HepG2 (cell line): ENCODE measurements around the gene SBK1. TPM values are rescaled to one million over a fixed set of nuclear protein-coding genes. Genes with fewer than 3 reads are reported as not detected.

Experiments used
- BORCS8-MEF2B ChIP-seq: sonication (generic); formaldehyde crosslinking; IDR thresholded peaks from 2 replicates; pipeline ENCODE4 v1.8.0; 2022; ENCODE audit warnings: mild to moderate bottlenecking, missing genetic modification reagents
- FOXC1 ChIP-seq: sonication (generic); formaldehyde crosslinking; IDR thresholded peaks from 2 replicates; pipeline ENCODE4 v1.8.0; 2022; ENCODE audit warnings: mild to moderate bottlenecking, missing genetic modification reagents, borderline replicate concordance
- HNF1B ChIP-seq: sonication (generic); formaldehyde crosslinking; IDR thresholded peaks from 2 replicates; pipeline ENCODE4 v1.5.1; 2020; ENCODE audit warnings: mild to moderate bottlenecking, moderate library complexity, missing genetic modification reagents
- HOXA3 ChIP-seq: sonication (generic); formaldehyde crosslinking; IDR thresholded peaks from 2 replicates; pipeline ENCODE4 v1.5.0; 2020; ENCODE audit warnings: missing genetic modification reagents
- MBNL3 ChIP-seq: fragments of 250-450 bp; sonication (Bioruptor Pico); conservative IDR thresholded peaks from 2 replicates; pipeline ENCODE4 v1.8.0; 2022; ENCODE audit warnings: mild to moderate bottlenecking, inconsistent platforms
- MED8 ChIP-seq: sonication (generic); formaldehyde crosslinking; IDR thresholded peaks from 2 replicates; pipeline ENCODE4 v1.8.1; 2023; ENCODE audit warnings: mild to moderate bottlenecking, missing genetic modification reagents; ENCODE audit not compliant: insufficient replicate concordance
- NONO ChIP-seq, 2 experiments: fragments of 450-650 bp in 1 of 2; sonication (generic) in 1 of 2; formaldehyde crosslinking in 1 of 2; IDR thresholded peaks in 1 of 2; conservative IDR thresholded peaks in 1 of 2; 2 replicates each; pipeline versions ENCODE4 v1.6.1 to v1.8.0; 2017 to 2022; ENCODE audit warnings: mild to moderate bottlenecking in 1 of 2, missing genetic modification reagents in 1 of 2, moderate library complexity in 1 of 2
- TGIF2 ChIP-seq: IDR thresholded peaks from 2 replicates; pipeline ENCODE4 v1.6.1; 2016; ENCODE audit warnings: control low read depth, missing compliant biosample characterization
- THAP9 ChIP-seq: sonication (generic); formaldehyde crosslinking; IDR thresholded peaks from 2 replicates; pipeline ENCODE4; 2020; ENCODE audit warnings: missing genetic modification reagents, mild to moderate bottlenecking, borderline replicate concordance
- ZFAT ChIP-seq: sonication (generic); formaldehyde crosslinking; conservative IDR thresholded peaks from 2 replicates; pipeline ENCODE4 v1.8.1; 2023; ENCODE audit warnings: missing genetic modification reagents, inconsistent platforms
- ZFP90 ChIP-seq: sonication (generic); formaldehyde crosslinking; IDR thresholded peaks from 2 replicates; pipeline ENCODE4 v1.8.0; 2022; ENCODE audit warnings: missing genetic modification reagents, mild to moderate bottlenecking, inconsistent platforms, borderline replicate concordance
- ZNF225 ChIP-seq: sonication (generic); formaldehyde crosslinking; IDR thresholded peaks from 2 replicates; pipeline ENCODE4 v1.4.0; 2020; ENCODE audit warnings: mild to moderate bottlenecking, missing genetic modification reagents
- ZNF468 ChIP-seq: sonication (generic); formaldehyde crosslinking; IDR thresholded peaks from 2 replicates; pipeline ENCODE4 v1.8.0; 2022; ENCODE audit warnings: mild to moderate bottlenecking, moderate library complexity, missing genetic modification reagents
- ZNF549 ChIP-seq: sonication (generic); formaldehyde crosslinking; IDR thresholded peaks from 2 replicates; pipeline ENCODE4 v1.5.0; 2020; ENCODE audit warnings: missing genetic modification reagents
- ZNF598 ChIP-seq: sonication (generic); formaldehyde crosslinking; IDR thresholded peaks from 2 replicates; pipeline ENCODE4 v1.5.1; 2020; ENCODE audit warnings: mild to moderate bottlenecking, missing genetic modification reagents, borderline replicate concordance
- ZNF800 ChIP-seq: sonication (generic); formaldehyde crosslinking; IDR thresholded peaks from 2 replicates; pipeline ENCODE4 v1.4.0; 2020; ENCODE audit warnings: missing genetic modification reagents
- ZZZ3 ChIP-seq: sonication (generic); formaldehyde crosslinking; IDR thresholded peaks from 2 replicates; pipeline ENCODE4 v1.4.0; 2020; ENCODE audit warnings: missing genetic modification reagents, mild to moderate bottlenecking, borderline replicate concordance
- polyA plus RNA-seq, 8 experiments: library from polyadenylated mRNA; depleted of rRNA in 3 of 8; stranded (reverse) in 7 of 8; unstranded in 1 of 8; fragments of >200 nt; fragmentation: Illumina TruSeq in 4 of 8; extraction: Trizol in 4 of 8; gene quantifications; 2 replicates each; pipeline versions ENCODE4 v1.2.1 to v1.2.3, GENCODE V29; 2011 to 2016; ENCODE audit warnings: low read depth in 4 of 8, missing spikeins in 1 of 8, mixed read lengths in 1 of 8; ENCODE audit not compliant: insufficient read depth in 1 of 8
- total RNA-seq, 5 experiments: library from RNA; depleted of rRNA; stranded (reverse); fragments of >200 nt; fragmentation: Illumina TruSeq; extraction: Trizol; gene quantifications; 2 replicates each; pipeline ENCODE4 v1.2.3, GENCODE V29; 2016; ENCODE audit warnings: low read depth in 1 of 5
- TF ChIP-seq, protein P1 (sequence below): sonication (generic); formaldehyde crosslinking; IDR thresholded peaks from 2 replicates; pipeline ENCODE4 v1.4.0; 2020; ENCODE audit warnings: missing genetic modification reagents
- TF ChIP-seq, protein P2 (sequence below): IDR thresholded peaks from 2 replicates; pipeline ENCODE4 v1.6.1; 2012; ENCODE audit warnings: inconsistent platforms

Gene SBK1
- total and polyA plus RNA-seq, 2 of the 13 experiments (the other 11 are each of a cell fraction or from before 2014, with no cell fraction given), result 0.15 to 0.17 TPM

- peak; percentile 64 for TF ChIP-seq HNF1B
- peak; percentile 31; the same call in 1 of the 2 replicates for TF ChIP-seq HOXA3 (CRISPR knock-in tag)
- TF ChIP-seq FOXC1 (CRISPR knock-in tag), result 0 out of 2 replicates have a peak, but pooled peaks have one; percentile 28
- TF ChIP-seq, protein P1, sequence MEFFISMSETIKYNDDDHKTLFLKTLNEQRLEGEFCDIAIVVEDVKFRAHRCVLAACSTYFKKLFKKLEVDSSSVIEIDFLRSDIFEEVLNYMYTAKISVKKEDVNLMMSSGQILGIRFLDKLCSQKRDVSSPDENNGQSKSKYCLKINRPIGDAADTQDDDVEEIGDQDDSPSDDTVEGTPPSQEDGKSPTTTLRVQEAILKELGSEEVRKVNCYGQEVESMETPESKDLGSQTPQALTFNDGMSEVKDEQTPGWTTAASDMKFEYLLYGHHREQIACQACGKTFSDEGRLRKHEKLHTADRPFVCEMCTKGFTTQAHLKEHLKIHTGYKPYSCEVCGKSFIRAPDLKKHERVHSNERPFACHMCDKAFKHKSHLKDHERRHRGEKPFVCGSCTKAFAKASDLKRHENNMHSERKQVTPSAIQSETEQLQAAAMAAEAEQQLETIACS (CRISPR knock-in tag), result peak; percentile 83
- TF ChIP-seq, protein P2, sequence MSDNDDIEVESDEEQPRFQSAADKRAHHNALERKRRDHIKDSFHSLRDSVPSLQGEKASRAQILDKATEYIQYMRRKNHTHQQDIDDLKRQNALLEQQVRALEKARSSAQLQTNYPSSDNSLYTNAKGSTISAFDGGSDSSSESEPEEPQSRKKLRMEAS, result peak; percentile 48; the same call in 1 of the 2 replicates
- TF ChIP-seq ZNF468 (CRISPR knock-in tag), result 0 out of 2 replicates have a peak, but pooled peaks have one; percentile 36
- no peak for TF ChIP-seq ZFAT
- 0 out of 2 replicates have a peak, but pooled peaks have one; percentile 25 for TF ChIP-seq ZFP90 (CRISPR knock-in tag)
- no peak for TF ChIP-seq ZNF549 (CRISPR knock-in tag)
- no peak for TF ChIP-seq MED8 (CRISPR knock-in tag)
- TF ChIP-seq MBNL3 (CRISPR knock-in tag), result no peak
- no peak for TF ChIP-seq THAP9 (CRISPR knock-in tag)
- TF ChIP-seq ZZZ3 (CRISPR knock-in tag), result 0 out of 2 replicates have a peak, but pooled peaks have one; percentile 18
- no peak for TF ChIP-seq ZNF225 (CRISPR knock-in tag)
- 0 out of 2 replicates have a peak, but pooled peaks have one; percentile 18 for TF ChIP-seq BORCS8-MEF2B
- TF ChIP-seq TGIF2 (CRISPR knock-in tag), result 0 out of 2 replicates have a peak, but pooled peaks have one; percentile 58
- TF ChIP-seq ZNF800 (CRISPR knock-in tag), result no peak
- TF ChIP-seq NONO (IDR thresholded peaks at IDR 0.05), result no peak
- no peak for TF ChIP-seq NONO (CRISPR knock-in tag; conservative IDR thresholded peaks at IDR 0.05)
- TF ChIP-seq ZNF598 (CRISPR knock-in tag), result no peak; the same call in 1 of the 2 replicates
These were observed at the start of gene SBK1 (continued) for GRCh38 chr16:28291651-28292626.
